ENCODE results near the gene KIF2C. TPM values are rescaled to one million over a fixed set of nuclear protein-coding genes. Genes with fewer than 3 reads are reported as not detected.
"Not testable (repeated sequence)": the region's sequence is repeated elsewhere in the genome, so short reads cannot be mapped to it uniquely, and the experiment has no call there.

KIF2C gene
- total and polyA plus RNA-seq, 2 of the 4 experiments (the other 2 are of a cell fraction): 31.6 to 45.0 TPM

DNA sequence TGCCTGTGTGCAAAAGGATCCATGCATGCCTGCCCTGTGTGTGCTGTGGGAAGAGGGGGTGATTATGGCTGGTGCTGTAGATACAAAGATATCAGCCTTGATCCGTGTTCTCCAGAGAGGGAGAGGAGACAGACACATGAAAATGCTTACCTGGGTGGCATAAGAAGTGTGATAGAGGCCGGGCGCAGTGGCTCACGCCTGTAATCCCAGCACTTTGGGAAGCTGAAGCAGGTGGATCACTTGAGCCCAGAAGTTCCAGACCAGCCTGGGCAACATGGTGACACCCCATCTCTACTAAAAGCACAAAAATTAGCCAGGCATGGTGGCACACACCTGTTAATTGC lies 71.1 kb downstream of the KIF2C start:
- H2AK5ac ChIP-seq (ENCODE audit: low read depth, low read length): peak overlapping the region; percentile 100
- H3K4me2 ChIP-seq (ENCODE audit: low read depth, low read length); POLR2A ChIA-PET (ENCODE audit: unreplicated experiment); DNase-seq; H4K20me1 ChIP-seq (ENCODE audit: insufficient read depth, low read length); H3K36me3 ChIP-seq (ENCODE audit: control insufficient read depth, insufficient read depth, low read length); H3K27me3 ChIP-seq (ENCODE audit: control insufficient read depth, insufficient read depth, low read length); in situ Hi-C loops (cut with MboI; ENCODE audit: low sequenced_read_pairs); H3K9me3 ChIP-seq (ENCODE audit: control insufficient read depth, insufficient read depth, low read length); BruUV-seq (replicated peaks); intact Hi-C loops (cut with micrococcal nuclease); H2AK9ac ChIP-seq (replicated peaks; ENCODE audit: low read depth, low read length, poor library complexity); dilution Hi-C loops (cut with HindIII; ENCODE audit: low sequenced_read_pairs, unreplicated experiment); ATAC-seq (ENCODE audit: low read depth); H3K9ac ChIP-seq (ENCODE audit: low read depth, low read length); H3K4me3 ChIP-seq (ENCODE audit: insufficient read depth, low read depth, low read length): not testable (repeated sequence)
- peak overlapping the region; percentile 73; the same call in 1 of the 2 replicates for H2BK20ac ChIP-seq (ENCODE audit: low read depth, low read length)
- peaks cover 34% of the 10 kb centered on the region for H3K9me1 ChIP-seq (ENCODE audit: insufficient read depth, low read length)
- peak overlapping the region; percentile 3; the same call in 1 of the 2 replicates for H3K18ac ChIP-seq (ENCODE audit: low read depth, low read length)
- CTCF ChIA-PET: interaction anchor here (0.7 kb wide), 1 partner anchor 9 kb away, joined by 3 read pairs; no protein-coding TSS in a partner anchor
- peak overlapping the region; percentile 37; the same call in 1 of the 2 replicates for H3K56ac ChIP-seq (ENCODE audit: extremely low read depth, insufficient read depth, low read length)
- H2AFZ ChIP-seq (replicated peaks; ENCODE audit: low read length, poor library complexity): peak overlapping the region; percentile 9
- H2BK120ac ChIP-seq (ENCODE audit: low read depth, low read length): peak overlapping the region; percentile 98
- H3K14ac ChIP-seq (replicated peaks; ENCODE audit: low read depth, low read length): peak overlapping the region; percentile 98
- H4K8ac ChIP-seq (ENCODE audit: low read depth in 2 of 2, low read length in 2 of 2): peak overlapping the region in 1 of 2 experiments; percentile 97; a peak in 3 of 4 replicates
- WGBS, 2 experiments (ENCODE audit: extremely low coverage in 2 of 2, insufficient read length in 1 of 2): 100% methylated on average over 3 of the region's 4 CpGs; no CpG with 5 or more reads in 1 of the 2 experiments
- H3K27ac ChIP-seq (ENCODE audit: insufficient read depth, low read length): peak overlapping the region; percentile 86
- peak overlapping the region; percentile 31; the same call in 1 of the 3 replicates for H2BK15ac ChIP-seq (ENCODE audit: low read depth, low read length)
- peaks cover 60% of the 10 kb centered on the region for H3K4me1 ChIP-seq (ENCODE audit: control insufficient read depth, insufficient read depth, low read length)
- H3K79me1 ChIP-seq (ENCODE audit: low read depth in 1 of 2, low read length in 2 of 2): peaks cover 19 to 61% of the 10 kb centered on the region in 2 experiments
- peak overlapping the region; percentile 100 for H3K4ac ChIP-seq (ENCODE audit: low read depth, low read length)
- H4K91ac ChIP-seq (ENCODE audit: insufficient read depth, low read depth, low read length): peak overlapping the region; percentile 100
- peak overlapping the region; percentile 27; the same call in 1 of the 2 replicates for H4K5ac ChIP-seq (ENCODE audit: low read depth, low read length)
- peak overlapping the region; percentile 96 for H2BK5ac ChIP-seq (ENCODE audit: low read depth, low read length, poor library complexity, severe bottlenecking)
- peak overlapping the region; percentile 98 for H3K23ac ChIP-seq (ENCODE audit: low read depth, low read length)

Measured in IMR-90 (cell line).